HG03558 (cell line): ENCODE measurements around the gene PNMA3.
"Not testable (repeated sequence)": the region's sequence is repeated elsewhere in the genome, so short reads cannot be mapped to it uniquely, and the experiment has no call there.

ENCODE experiments used
- ATAC-seq: cut with Tn5 transposase; IDR thresholded peaks from one replicate; pipeline ENCODE4 v1.9.1; 2021; ENCODE audit warnings: moderate number of reproducible peaks; ENCODE audit not compliant: unreplicated experiment; ENCODE audit errors: extremely low read depth

PNMA3 gene

GRCh38 chrX:153071909-153072583 is 15.8 kb downstream of the PNMA3 start, which contains the start of gene PNMA6A:
Gene PNMA6A, plus strand, starts transcription at chrX:153072454. Its CDS starts 609 bp downstream, at chrX:153073063.
- not testable (repeated sequence) for ATAC-seq

- ATAC-seq = not testable (repeated sequence)
These were observed 17.1 kb downstream of the PNMA3 start for GRCh38 chrX:153073331-153073730.

- no peak for ATAC-seq
These were observed 18.1 kb downstream of the PNMA3 start for GRCh38 chrX:153074262-153074899.

- ATAC-seq = no peak
These were observed 18.7 kb downstream of the PNMA3 start for GRCh38 chrX:153074935-153075334.

- ATAC-seq = no peak
These were observed 19.1 kb downstream of the PNMA3 start for GRCh38 chrX:153075366-153075765.

- ATAC-seq = not testable (repeated sequence)
These were observed 21.3 kb downstream of the PNMA3 start for GRCh38 chrX:153077437-153078135.

GRCh38 chrX:153083238-153083923 is 27.1 kb downstream of the PNMA3 start:
- not testable (repeated sequence) for ATAC-seq

- ATAC-seq = no peak
These were observed 46.1 kb downstream of the PNMA3 start for GRCh38 chrX:153102418-153102817.

GRCh38 chrX:153104959-153105358 is 48.7 kb downstream of the PNMA3 start:
- ATAC-seq = not testable (repeated sequence)

GRCh38 chrX:153106092-153106801 is 50.0 kb downstream of the PNMA3 start:
- not testable (repeated sequence) for ATAC-seq
